Dermis blood vessel endothelial cell (primary cell): ENCODE measurements around the gene SLCO4A1. TPM values are rescaled to one million over a fixed set of nuclear protein-coding genes. Genes with fewer than 3 reads are reported as not detected.

Experiments used
- DNase-seq: peaks from one replicate; pipeline ENCODE4 v3.0.0; 2010
- total RNA-seq: library from RNA; depleted of rRNA; stranded (reverse); fragments of >200 nt; gene quantifications from 2 replicates; pipeline ENCODE4 v1.2.3, GENCODE V29; 2014

Gene SLCO4A1, protein sequence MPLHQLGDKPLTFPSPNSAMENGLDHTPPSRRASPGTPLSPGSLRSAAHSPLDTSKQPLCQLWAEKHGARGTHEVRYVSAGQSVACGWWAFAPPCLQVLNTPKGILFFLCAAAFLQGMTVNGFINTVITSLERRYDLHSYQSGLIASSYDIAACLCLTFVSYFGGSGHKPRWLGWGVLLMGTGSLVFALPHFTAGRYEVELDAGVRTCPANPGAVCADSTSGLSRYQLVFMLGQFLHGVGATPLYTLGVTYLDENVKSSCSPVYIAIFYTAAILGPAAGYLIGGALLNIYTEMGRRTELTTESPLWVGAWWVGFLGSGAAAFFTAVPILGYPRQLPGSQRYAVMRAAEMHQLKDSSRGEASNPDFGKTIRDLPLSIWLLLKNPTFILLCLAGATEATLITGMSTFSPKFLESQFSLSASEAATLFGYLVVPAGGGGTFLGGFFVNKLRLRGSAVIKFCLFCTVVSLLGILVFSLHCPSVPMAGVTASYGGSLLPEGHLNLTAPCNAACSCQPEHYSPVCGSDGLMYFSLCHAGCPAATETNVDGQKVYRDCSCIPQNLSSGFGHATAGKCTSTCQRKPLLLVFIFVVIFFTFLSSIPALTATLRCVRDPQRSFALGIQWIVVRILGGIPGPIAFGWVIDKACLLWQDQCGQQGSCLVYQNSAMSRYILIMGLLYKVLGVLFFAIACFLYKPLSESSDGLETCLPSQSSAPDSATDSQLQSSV
- total RNA-seq, result 3.7 and 4.8 TPM in 2 replicates

DNA sequence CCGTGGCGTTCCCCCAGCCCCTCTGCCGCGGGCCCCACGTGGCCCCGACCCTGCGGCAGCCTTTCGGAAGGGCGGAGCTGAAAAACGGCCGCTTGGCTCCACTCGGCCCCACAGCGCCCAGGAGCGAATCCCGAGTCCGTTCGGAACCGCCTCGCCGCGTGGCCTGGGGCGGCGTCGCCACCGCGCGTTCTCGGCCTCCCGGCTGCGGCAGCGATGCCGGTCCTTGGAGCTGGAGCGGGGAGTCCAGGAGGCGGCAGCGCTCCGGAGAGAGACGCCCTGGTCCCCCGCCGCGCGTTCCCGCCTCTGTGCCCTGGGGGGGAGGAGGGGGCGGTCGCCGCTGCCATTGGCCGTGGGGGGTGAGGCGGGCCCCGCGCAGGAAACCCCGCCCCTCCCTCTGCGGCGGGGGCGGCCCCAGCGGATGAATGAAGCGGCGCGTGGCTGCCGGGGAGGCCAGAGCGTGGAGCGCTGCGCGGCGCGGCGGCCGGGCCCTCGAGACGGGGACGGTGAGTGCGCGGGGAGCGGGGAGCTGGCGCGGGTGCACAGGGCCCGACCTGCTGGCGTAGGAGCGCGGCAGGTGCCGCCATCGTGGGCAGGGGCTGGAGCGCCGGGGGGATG, at the start of gene SLCO4A1:
SLCO4A1 (plus strand) TSS at position 453 of the 615 bp plus-strand sequence. CDS start 13,952 bp downstream, outside the sequence.
- DNase-seq, result peak; percentile 66

DNA sequence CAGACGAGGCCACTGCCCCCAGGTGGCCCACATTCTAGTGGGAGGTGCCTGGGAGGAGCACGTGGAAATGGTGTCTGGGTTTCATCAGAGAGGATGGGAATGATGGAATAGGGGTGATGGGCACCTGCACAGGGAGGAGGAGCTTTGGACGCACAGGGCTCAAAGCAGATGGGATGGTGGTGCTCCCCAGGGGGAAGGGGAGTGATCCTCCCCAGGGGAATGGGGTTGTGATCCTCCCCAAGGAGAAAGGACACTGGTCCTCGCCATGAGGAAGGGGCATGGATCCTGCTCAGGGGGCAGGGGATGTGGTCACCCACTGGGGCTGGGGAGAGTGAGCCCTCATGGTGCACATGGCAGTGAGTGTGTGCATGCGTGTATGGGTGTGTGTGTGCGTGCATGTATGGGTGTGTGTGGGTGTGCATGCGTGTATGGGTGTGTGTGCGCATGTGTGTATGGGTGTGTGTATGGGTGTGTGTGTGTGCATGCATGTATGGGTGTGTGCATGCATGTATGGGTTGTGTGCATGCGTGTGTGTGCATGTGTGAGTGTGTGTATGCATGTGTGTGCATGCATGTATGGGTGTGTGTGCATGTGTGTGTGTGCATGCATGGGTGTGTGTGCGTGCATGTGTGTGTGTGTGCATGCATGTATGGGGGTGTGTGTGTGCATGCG, 49.7 kb upstream of the SLCO4A1 start:
- no peak for DNase-seq

DNA sequence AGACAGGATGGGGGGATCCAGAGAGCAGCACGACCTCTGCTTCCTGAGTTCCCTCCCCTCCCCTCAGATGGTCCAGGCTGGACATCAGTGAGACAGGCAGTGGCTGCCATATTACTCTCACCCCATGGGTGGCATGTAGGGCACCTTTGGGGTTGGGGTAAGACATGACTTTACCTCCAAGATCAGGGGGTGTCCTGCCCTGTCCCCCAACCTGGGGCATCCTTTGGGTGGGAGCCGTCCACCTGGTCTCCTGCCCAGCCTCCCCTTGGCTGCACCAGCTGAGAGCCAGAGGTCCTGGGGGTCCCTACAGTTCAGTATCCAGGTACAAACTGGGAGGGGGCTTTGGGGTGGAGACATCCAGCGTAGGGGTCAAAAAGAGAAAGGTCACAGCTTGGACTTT, 48.7 kb upstream of the SLCO4A1 start:
- DNase-seq, result no peak

DNA sequence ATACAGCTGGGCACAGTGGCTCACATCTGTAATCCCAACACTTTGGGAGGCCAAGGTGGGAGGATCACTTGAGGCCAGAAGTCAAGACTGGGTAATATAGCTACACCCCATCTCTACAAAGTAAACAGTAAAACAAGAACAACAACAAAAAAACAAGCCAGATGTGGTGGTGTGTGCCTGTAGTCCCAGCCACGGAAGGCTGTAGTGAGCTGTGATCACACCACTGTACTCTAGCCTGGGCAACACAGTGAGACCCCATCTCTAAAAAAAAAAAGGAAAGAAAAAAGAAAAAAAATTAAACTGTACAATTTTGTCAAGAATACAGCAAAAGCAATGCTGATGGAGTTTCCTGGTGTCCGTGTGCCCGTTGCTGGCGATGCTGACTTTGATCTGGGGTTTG, 47.2 kb upstream of the SLCO4A1 start:
- DNase-seq, result no peak

DNA sequence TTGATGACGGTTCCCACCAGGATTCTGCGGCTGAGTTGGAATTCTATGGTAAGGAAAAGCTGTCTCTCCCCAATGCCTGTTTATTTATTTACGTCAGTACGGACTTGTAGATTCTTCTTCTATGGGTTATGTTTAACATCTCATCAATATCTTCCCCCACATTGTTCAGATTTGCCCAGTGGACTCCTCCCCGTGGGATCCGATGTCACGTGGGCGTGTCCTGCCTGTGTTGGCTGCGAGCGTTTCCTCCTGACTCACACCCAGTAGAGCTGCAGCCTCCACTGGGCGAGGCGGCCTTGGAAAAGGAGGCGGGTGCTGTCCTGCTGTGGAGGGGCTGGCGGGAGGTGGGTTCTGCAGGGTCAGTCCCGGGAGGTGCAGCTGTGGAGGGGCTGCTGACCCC, 46.8 kb upstream of the SLCO4A1 start:
- peak; percentile 86 for DNase-seq

DNA sequence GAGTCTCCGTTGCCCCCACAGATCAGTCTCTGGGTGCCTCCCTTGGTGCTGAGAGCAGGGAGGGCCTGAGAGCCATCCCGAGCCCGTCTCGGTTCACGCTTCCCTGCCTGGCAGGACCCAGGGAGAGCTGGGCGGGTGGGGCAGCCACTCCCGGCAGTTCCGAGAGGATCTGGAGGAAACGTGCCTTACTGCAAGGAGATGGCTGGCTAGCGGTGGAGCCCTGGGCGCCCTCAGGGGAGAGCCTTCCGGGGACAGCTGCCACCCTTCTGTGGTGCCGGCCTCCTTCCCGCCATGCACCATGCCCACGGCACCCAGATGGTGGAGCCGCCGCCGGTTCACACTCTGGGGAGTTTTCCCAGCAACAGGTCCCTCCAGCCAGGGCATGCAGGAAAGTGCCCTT, 45.8 kb upstream of the SLCO4A1 start:
- DNase-seq, result no peak

DNA sequence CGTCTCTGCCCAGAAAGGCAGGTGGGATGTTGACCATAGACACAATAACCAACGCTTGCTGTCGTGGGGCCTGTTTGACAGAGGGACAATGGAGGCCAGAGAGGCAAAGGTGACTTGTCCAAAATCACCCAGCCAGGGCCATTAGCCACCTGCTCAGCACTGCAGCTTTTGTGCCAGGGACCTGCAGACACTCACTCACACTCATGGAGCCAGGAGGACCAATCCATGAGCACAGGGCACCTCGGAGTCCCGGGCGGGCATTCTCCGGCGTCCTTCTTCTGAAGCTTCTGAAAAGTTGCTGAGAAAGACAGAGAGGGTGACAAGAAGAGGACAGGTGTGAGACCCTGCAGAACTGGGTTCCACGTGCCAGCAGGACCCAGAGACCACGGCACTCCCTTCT, 45.4 kb upstream of the SLCO4A1 start:
- DNase-seq, result no peak

DNA sequence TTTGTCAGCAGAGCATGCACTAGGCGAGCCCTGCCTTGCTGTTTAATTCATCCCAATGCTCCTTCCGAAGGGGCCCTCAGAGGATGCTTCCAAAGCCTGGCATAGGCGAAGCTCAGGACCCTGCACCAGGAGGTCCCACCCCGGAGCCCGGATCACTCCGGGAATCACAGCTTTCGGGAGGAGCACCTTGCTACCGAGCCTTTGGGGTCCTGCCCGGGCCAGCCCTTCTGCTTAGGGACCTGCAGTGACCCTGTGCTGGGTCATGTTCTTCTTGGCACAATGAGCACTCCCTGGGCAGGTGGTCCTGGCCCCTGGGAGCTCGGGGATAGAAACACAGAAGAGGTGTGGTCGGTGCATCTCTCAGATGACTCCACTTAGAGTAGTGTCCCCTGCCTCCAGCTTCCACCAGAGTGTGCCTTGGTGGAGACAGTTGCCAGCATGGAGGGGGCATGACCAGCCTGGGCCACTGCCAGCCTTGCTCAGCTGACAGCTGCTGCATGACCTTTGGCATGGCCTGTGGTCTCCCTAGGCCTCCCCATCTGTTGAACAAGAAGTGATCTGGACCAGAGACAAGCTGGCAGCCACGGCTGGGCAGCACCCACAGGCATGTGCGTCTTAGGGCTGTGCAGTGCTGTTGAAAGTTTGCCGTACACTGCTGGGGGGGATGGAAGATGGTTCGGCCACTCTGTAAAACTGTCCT, 44.7 kb upstream of the SLCO4A1 start:
- no peak for DNase-seq

DNA sequence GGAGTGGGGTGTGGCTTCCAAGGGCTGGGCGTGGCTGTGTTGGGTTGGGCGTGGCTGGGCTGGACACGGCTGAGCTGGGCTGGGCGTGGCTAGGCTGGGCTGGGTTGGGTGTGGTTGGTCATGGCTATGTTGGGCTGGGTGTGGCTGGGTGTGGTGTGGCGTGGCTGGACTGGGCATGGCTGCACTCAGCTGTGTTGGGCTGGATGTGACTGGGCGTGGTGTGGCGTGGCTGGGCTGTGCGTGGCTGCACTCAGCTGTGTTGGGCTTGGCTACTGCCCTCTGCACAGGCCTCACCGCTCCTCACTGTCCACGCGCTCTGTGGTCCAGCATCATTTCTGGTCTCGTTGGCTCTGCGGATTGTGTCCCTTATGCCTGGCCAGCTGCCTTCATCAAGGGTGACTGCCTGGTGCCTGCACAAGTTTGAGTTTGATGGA, 43.5 kb upstream of the SLCO4A1 start:
- no peak for DNase-seq

DNA sequence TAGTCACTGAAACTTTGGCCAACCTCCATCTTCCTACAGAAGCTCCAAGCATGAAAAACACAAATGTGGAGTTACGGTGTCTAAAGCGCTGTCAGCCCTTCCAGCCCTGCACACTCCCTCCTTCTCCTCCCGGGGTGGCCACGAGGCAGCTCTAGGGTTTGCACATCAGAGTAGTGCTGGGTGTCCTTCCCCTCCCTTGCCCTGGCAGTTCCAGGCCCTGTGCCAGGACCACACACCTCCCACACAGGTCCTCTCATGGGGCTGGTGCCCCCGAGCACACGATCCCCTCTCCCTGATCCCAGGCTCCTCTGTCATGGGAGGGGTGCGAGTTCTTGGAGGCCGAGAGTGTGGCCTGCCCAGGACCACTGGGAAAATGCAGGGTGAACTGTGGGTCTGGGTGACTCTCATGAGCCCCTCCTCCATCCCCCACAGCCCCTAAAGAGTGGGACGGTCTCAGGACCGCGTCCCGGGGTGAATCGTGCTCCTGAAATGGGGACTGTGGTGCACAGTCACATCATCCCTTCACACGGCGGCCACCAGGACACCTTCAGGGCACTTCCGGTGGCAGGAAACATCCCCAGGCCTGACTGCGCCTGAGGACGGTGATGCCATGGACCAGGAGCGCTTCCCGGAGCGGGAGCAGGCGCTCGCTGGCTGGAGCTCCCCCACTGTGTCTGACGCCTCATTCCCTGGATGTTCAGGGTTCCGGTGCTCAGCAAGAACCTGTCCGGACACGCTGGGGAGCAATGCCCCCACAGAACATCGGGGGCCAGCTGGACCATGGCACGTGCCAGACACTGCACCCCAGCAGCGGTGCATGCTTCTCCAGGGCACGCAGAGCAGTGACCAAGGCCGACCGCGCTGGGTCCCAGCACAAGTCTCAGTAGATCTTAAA, 42.8 kb upstream of the SLCO4A1 start:
- no peak for DNase-seq

DNA sequence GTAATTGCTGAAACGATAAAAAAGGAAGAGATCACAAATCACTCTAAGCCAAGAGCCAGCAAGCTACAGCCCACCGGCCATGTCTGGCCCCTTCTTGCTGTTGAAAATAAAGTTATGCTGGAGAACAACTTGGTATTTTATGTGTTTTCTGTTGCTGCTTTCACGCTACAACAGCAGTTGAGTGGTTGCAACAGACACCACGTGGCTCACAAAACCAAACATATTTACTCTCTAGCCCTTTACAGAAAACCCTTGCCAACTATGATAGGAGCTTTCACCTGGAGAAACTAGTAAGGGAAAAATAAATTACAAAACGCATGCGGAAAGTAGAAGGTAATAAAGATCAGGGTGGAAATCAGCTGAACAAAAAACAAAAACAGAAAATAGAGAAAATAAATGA, 41.1 kb upstream of the SLCO4A1 start:
- DNase-seq, result no peak

DNA sequence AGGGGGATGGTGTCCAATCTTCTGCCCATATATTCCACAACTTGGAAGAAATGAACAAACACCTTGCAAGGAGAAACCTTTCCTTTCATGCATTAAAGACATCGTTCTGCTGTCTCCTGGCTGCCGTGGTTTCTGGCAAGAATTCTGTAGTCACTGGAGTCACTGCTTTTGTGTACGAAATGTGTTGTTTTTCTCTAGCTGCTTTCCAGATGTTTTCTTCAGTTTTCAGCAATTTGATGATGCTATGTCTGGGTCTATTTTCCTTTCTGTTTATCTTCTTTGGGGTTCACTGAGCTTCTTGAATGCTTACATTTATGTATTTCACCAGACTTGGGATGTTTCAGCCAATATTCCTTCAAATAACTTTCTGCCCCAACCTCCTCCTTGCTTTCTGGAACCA, 40.6 kb upstream of the SLCO4A1 start:
- no peak for DNase-seq

DNA sequence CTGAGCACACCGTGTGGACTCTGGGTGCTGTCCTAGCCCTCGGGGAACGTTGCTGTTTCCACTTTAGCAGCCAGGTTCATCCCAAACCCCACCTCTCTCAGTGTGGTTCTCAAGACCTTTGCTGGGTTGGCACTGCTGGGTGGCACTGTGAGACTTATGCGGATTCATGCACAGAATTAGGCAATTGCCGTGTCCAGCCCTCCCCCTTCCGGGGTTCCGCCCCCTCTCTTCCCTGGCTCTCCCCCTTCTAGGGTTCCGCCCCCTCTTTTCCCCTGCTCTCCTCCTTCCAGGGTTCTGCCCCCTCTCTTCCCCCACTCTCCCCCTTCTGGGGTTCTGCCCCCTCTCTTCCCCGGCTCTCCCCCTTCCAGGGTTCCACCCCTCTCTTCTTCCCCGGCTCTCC, 39.8 kb upstream of the SLCO4A1 start:
- no peak for DNase-seq

DNA sequence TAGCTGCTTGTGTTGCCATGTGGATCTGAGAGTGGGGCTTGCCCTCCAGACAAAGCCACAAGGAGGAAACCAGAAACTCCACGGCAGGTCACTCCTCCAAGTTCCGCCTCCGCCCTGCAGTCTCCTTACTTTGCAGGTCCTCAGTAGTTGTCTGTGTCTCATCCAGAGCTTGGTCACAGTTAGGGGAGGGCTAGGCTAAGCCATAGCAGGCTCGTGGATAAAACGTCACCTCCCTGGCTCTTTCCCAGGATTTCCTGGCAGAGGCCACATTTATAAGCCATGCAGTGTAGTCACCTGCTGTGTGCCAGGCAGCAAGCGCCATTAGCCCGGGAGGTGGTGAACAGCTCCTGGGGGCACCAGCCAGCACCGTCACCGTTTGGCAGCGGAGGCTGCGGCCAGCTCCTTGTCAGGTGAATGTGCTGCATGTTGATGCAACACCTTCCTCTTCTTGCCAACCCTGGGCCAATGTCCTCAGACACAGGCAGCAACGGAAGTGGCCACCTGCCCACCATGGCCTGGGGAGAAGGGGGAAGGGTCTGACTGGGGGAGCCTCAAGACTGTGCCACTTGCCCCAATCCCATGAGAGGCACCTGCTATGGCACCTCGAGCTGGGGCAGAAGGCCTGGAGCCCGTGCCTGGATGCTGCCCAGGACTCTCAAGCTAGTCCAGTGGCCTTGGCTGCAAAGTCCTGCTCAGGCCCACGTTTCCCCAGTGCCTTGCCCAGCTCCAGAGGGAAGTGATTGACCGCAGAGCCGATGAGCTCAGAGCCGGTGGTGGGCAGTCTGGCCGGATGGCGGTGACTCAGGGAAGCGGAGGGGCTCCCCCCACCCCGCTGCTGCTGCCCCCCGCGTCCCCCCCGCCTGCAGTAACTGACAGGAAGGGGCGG, 39.0 kb upstream of the SLCO4A1 start:
- peak; percentile 86 for DNase-seq

DNA sequence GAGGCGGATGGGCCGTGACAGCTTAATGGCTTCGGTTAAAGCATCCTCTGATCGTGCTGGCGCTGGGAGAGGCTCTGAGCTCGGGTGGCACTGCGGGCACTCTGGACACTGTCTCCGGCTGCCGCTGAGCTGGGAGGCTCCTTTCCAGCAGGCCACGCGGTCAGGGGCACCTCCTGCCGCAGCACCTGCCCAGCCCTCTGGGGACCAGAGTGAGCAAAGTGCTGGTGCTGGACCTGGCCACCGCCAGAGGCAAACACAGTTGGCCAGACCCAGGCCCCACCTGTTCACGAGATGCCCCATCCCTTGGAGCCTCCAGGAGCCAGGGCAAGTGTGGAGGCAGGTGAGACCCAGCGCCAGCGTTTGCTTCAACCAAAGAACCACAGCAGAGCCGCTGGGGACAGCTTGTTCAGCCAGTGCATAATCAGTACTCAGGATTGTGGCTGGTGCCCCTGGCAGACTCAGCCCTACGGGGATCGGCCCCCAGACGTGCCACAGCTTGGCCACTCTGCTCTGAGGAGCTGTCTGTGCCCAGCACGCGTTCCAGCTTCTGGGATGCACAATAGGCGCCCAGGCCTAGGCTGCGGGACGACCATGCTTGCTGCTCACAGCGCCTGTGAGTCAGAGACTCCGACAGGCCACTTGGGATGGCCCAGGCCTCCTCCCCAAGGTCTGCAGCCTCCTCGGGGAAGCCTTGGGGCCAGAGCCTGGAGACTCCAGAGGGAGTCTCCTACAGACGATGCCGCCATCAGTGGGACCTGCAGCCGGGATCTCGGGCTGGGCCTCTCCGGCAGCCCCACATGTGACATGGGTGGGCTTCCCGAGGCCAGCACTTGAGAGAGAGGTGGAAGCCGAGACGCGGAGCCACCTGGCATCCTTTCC, 38.2 kb upstream of the SLCO4A1 start:
- no peak for DNase-seq

DNA sequence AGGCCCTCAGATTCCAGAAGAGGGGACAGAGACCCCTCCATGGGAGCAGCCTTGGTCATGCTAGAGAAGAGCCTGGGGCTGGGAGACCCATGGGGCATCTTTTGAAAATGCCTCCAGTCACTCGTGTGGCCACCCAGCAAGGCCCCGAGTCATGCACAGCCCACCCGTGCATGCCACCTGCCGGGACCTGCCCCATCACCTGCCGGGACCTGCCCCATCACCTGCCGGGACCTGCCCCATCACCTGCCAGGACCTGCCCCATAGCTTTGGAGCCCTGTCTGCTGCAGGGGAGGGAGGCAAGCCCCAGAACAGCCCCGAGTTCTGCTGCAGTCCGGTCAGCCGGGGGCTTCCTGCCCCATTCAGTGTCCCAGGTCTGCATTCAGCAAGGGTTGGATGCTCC, 37.5 kb upstream of the SLCO4A1 start:
- DNase-seq, result no peak

DNA sequence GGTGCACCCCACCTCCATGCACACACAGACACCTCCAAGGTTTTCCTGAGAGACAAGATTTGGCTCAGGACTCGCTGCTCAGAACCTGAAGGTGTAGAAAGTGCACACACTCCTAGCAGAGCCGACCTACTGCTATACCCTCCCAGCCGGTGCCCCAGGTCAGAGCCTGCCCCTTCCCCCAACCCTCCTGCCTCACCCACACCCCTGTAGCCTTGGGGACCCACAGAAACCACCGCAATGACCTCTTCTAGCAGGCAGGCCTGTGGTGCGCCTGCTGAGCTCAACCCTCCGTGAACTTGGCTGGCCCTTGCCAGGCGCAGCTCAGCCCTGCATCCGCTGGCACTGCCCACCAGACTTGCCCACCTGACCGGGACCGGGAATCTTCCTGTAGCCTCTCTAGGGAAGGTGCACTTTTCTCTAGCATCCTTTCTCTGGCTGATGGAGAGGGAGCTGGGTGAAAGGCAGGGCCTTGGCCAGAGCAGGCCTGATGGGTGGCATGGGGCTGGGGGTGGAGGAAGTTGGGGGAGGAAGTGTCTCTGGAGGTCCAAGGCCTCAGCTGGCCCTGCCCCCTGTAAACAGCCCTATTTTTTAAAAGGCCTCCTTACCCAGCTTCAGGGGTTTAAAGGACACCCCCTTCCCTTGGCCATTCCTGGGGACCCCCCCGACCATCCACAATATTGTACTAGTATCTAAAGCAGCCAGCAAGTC, 36.9 kb upstream of the SLCO4A1 start:
- no peak for DNase-seq

DNA sequence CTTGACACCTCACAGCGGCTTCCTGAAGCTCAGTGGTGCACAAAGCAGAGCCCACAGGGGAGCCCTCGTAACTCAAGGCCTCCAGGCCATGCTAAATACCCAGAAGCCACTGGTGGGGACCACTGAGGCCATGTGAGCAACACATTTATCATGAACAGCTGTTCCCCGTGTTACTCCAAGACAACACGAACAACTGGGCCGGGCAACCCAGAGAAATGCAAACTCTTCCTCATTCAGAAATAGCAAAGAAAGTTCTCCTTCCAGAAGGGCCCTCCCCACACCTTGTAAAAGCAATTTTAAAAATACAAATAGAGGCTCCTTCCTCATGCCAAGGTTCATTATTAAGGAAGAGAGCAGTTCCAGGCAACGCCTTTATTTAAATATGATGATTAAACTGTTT, 36.3 kb upstream of the SLCO4A1 start:
- no peak for DNase-seq
